ENCODE results near the gene EBF3.

EBF3 gene

GRCh38 chr10:129831150-129831549 lies 132.9 kb downstream of the EBF3 start:
- Mint-ChIP-seq H3K4me3 (no peak overlapping the region), H3K27me3 (no peaks in the 10 kb centered on the region), H3K9me3 (ENCODE audit: low read depth) (no peaks in the 10 kb centered on the region), H3K27ac (no peak overlapping the region), H3K36me3 (no peaks in the 10 kb centered on the region), H3K4me1 (ENCODE audit: low read depth) (no peaks in the 10 kb centered on the region)

- Mint-ChIP-seq H3K4me1 (ENCODE audit: low read depth) (no peaks in the 10 kb centered on the region), H3K36me3 (no peaks in the 10 kb centered on the region), H3K27me3 (no peaks in the 10 kb centered on the region), H3K9me3 (ENCODE audit: low read depth) (no peaks in the 10 kb centered on the region), H3K4me3 (no peak overlapping the region), H3K27ac (no peak overlapping the region)
Observed at GRCh38 chr10:129825826-129826225, 138.2 kb downstream of the EBF3 start.

- Mint-ChIP-seq H3K36me3 (no peaks in the 10 kb centered on the region), H3K27ac (no peak overlapping the region), H3K9me3 (ENCODE audit: low read depth) (no peaks in the 10 kb centered on the region), H3K4me3 (no peak overlapping the region), H3K27me3 (no peaks in the 10 kb centered on the region), H3K4me1 (ENCODE audit: low read depth) (no peaks in the 10 kb centered on the region)
Observed at GRCh38 chr10:129825221-129825620, 138.9 kb downstream of the EBF3 start.

- peaks cover 2% of the 10 kb centered on the region for H3K36me3 Mint-ChIP-seq
- no peaks in the 10 kb centered on the region for H3K4me1 Mint-ChIP-seq (ENCODE audit: low read depth)
- H3K4me3 Mint-ChIP-seq: no peak overlapping the region
- H3K27me3 Mint-ChIP-seq: peaks cover 8% of the 10 kb centered on the region
- H3K27ac Mint-ChIP-seq: no peak overlapping the region
- no peaks in the 10 kb centered on the region for H3K9me3 Mint-ChIP-seq (ENCODE audit: low read depth)
Observed at GRCh38 chr10:129820451-129820850, 143.6 kb downstream of the EBF3 start.

- H3K4me1 Mint-ChIP-seq (ENCODE audit: low read depth): no peaks in the 10 kb centered on the region
- H3K27me3 Mint-ChIP-seq: peaks cover 10% of the 10 kb centered on the region
- no peak overlapping the region for H3K27ac Mint-ChIP-seq
- no peak overlapping the region for H3K4me3 Mint-ChIP-seq
- H3K9me3 Mint-ChIP-seq (ENCODE audit: low read depth): no peaks in the 10 kb centered on the region
- H3K36me3 Mint-ChIP-seq: peaks cover 2% of the 10 kb centered on the region
Observed at GRCh38 chr10:129816656-129817045, 147.4 kb downstream of the EBF3 start.

- no peaks in the 10 kb centered on the region for H3K4me1 Mint-ChIP-seq (ENCODE audit: low read depth)
- peaks cover 2% of the 10 kb centered on the region for H3K36me3 Mint-ChIP-seq
- peaks cover 10% of the 10 kb centered on the region for H3K27me3 Mint-ChIP-seq
- no peak overlapping the region for H3K4me3 Mint-ChIP-seq
- H3K27ac Mint-ChIP-seq: no peak overlapping the region
- no peaks in the 10 kb centered on the region for H3K9me3 Mint-ChIP-seq (ENCODE audit: low read depth)
Observed at GRCh38 chr10:129815898-129816655, 148.0 kb downstream of the EBF3 start.

GRCh38 chr10:129814681-129815646 lies 149.1 kb downstream of the EBF3 start:
- Mint-ChIP-seq H3K4me1 (ENCODE audit: low read depth) (no peaks in the 10 kb centered on the region), H3K9me3 (ENCODE audit: low read depth) (no peaks in the 10 kb centered on the region), H3K27ac (no peak overlapping the region), H3K4me3 (no peak overlapping the region), H3K27me3 (peaks cover 10% of the 10 kb centered on the region), H3K36me3 (peaks cover 2% of the 10 kb centered on the region)

- H3K36me3 Mint-ChIP-seq: no peaks in the 10 kb centered on the region
- no peaks in the 10 kb centered on the region for H3K9me3 Mint-ChIP-seq (ENCODE audit: low read depth)
- no peak overlapping the region for H3K27ac Mint-ChIP-seq
- H3K27me3 Mint-ChIP-seq: peaks cover 4% of the 10 kb centered on the region
- H3K4me1 Mint-ChIP-seq (ENCODE audit: low read depth): no peaks in the 10 kb centered on the region
- H3K4me3 Mint-ChIP-seq: no peak overlapping the region
Observed at GRCh38 chr10:129812398-129812797, 151.7 kb downstream of the EBF3 start.

GRCh38 chr10:129811208-129811607 lies 152.9 kb downstream of the EBF3 start:
- no peaks in the 10 kb centered on the region for H3K36me3 Mint-ChIP-seq
- H3K27ac Mint-ChIP-seq: no peak overlapping the region
- H3K27me3 Mint-ChIP-seq: peaks cover 6% of the 10 kb centered on the region
- H3K4me1 Mint-ChIP-seq (ENCODE audit: low read depth): no peaks in the 10 kb centered on the region
- H3K9me3 Mint-ChIP-seq (ENCODE audit: low read depth): peaks cover 6% of the 10 kb centered on the region
- no peak overlapping the region for H3K4me3 Mint-ChIP-seq

GRCh38 chr10:129809841-129810240 lies 154.2 kb downstream of the EBF3 start:
- H3K4me3 Mint-ChIP-seq: no peak overlapping the region

GRCh38 chr10:129809431-129809830 lies 154.6 kb downstream of the EBF3 start:
- Mint-ChIP-seq H3K36me3 (no peaks in the 10 kb centered on the region), H3K27ac (no peak overlapping the region), H3K4me3 (no peak overlapping the region), H3K9me3 (ENCODE audit: low read depth) (peaks cover 11% of the 10 kb centered on the region), H3K4me1 (ENCODE audit: low read depth) (no peaks in the 10 kb centered on the region), H3K27me3 (peaks cover 6% of the 10 kb centered on the region)

More at GRCh38 chr10:129809841-129810240, 154.2 kb downstream of the EBF3 start:
- H3K4me1 Mint-ChIP-seq (ENCODE audit: low read depth): no peaks in the 10 kb centered on the region
- H3K27me3 Mint-ChIP-seq: peaks cover 6% of the 10 kb centered on the region
- peaks cover 9% of the 10 kb centered on the region for H3K9me3 Mint-ChIP-seq (ENCODE audit: low read depth)
- H3K27ac Mint-ChIP-seq: no peak overlapping the region
- no peaks in the 10 kb centered on the region for H3K36me3 Mint-ChIP-seq

GRCh38 chr10:129808092-129808983 lies 155.7 kb downstream of the EBF3 start:
- Mint-ChIP-seq H3K36me3 (no peaks in the 10 kb centered on the region), H3K4me3 (no peak overlapping the region), H3K4me1 (ENCODE audit: low read depth) (no peaks in the 10 kb centered on the region), H3K27me3 (peaks cover 4% of the 10 kb centered on the region), H3K9me3 (ENCODE audit: low read depth) (peaks cover 18% of the 10 kb centered on the region), H3K27ac (no peak overlapping the region)

GRCh38 chr10:129807211-129807610 lies 156.9 kb downstream of the EBF3 start:
- Mint-ChIP-seq H3K27ac (no peak overlapping the region), H3K9me3 (ENCODE audit: low read depth) (peaks cover 18% of the 10 kb centered on the region)

GRCh38 chr10:129800796-129801340 lies 163.2 kb downstream of the EBF3 start:
- Mint-ChIP-seq H3K9me3 (ENCODE audit: low read depth) (peaks cover 46% of the 10 kb centered on the region), H3K4me3 (no peak overlapping the region), H3K27ac (no peak overlapping the region), H3K4me1 (ENCODE audit: low read depth) (no peaks in the 10 kb centered on the region), H3K36me3 (no peaks in the 10 kb centered on the region), H3K27me3 (peaks cover 3% of the 10 kb centered on the region)

More at GRCh38 chr10:129807211-129807610, 156.9 kb downstream of the EBF3 start:
- H3K4me3 Mint-ChIP-seq: no peak overlapping the region
- peaks cover 3% of the 10 kb centered on the region for H3K27me3 Mint-ChIP-seq
- no peaks in the 10 kb centered on the region for H3K4me1 Mint-ChIP-seq (ENCODE audit: low read depth)
- no peaks in the 10 kb centered on the region for H3K36me3 Mint-ChIP-seq
